ENCODE data around the gene FOXE1. TPM values are rescaled to one million over a fixed set of nuclear protein-coding genes. Genes with fewer than 3 reads are reported as not detected.
A peak's percentile ranks its signal among the peaks of the same experiment; 100 is the strongest.

FOXE1 gene
- total and polyA plus RNA-seq, 2 of the 4 experiments (the other 2 are of a cell fraction), result under 0.01 to 0.22 TPM

DNA sequence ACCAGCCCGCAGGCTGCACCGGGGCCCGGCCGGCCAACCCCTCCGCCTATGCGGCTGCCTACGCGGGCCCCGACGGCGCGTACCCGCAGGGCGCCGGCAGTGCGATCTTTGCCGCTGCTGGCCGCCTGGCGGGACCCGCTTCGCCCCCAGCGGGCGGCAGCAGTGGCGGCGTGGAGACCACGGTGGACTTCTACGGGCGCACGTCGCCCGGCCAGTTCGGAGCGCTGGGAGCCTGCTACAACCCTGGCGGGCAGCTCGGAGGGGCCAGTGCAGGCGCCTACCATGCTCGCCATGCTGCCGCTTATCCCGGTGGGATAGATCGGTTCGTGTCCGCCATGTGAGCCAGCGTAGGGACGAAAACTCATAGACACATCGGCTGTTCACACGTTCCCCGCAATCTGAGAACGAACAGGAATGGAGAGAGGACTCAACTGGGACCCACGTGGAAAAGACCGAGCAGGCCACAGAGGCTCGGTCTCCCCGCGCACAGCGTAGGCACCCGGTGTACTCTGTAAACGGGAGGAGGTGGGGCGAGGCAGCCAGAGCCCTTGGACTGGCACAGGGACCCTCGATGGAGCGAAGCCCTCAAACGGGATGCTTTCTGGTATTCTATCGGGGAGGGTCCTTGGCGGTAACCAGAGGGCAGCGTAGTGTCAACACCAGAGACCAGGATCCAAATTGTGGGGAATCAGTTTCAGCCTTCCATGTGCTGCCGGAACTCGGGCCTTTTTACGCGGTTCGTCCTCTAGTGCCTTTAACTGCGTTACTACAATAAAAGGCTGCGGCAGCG is 1.9 kb downstream of the FOXE1 start:
- CTCF ChIA-PET, result no interaction called here
- WGBS, 2 experiments (ENCODE audit: extremely low coverage in 2 of 2, insufficient read length in 1 of 2), result 7% methylated on average over 35 of the region's 71 CpGs; no CpG with 5 or more reads in 1 of the 2 experiments
- ATAC-seq (ENCODE audit: low read depth) (no peak), DNase-seq (no peak)
- intact Hi-C loops (cut with micrococcal nuclease), result no loop called here
- Histone ChIP-seq H3K9ac (ENCODE audit: low read depth, low read length) (no peak overlapping the region), H2AK5ac (ENCODE audit: low read depth, low read length) (no peak overlapping the region), H3K4ac (ENCODE audit: low read depth, low read length) (no peak overlapping the region), H2BK20ac (ENCODE audit: low read depth, low read length) (no peak overlapping the region), H2AK9ac (replicated peaks; ENCODE audit: low read depth, low read length, poor library complexity) (peak overlapping the region; percentile 44), H3K14ac (replicated peaks; ENCODE audit: low read depth, low read length) (no peak overlapping the region), H3K4me1 (ENCODE audit: control insufficient read depth, insufficient read depth, low read length) (0 out of 2 replicates have a peak, but pooled peaks cover 2% of the 10 kb centered on the region), H4K5ac (ENCODE audit: low read depth, low read length) (no peak overlapping the region), H3K79me1 (ENCODE audit: low read depth in 1 of 2, low read length in 2 of 2) (no peaks in the 10 kb centered on the region), H2BK120ac (ENCODE audit: low read depth, low read length) (no peak overlapping the region), H3K9me3 (ENCODE audit: control insufficient read depth, insufficient read depth, low read length) (peaks cover 28% of the 10 kb centered on the region), H2BK5ac (ENCODE audit: low read depth, low read length, poor library complexity, severe bottlenecking) (no peak overlapping the region), H3K23ac (ENCODE audit: low read depth, low read length) (peak overlapping the region; percentile 70; the same call in 1 of the 2 replicates), H3K4me3 (ENCODE audit: insufficient read depth, low read depth, low read length) (no peak overlapping the region), H3K36me3 (ENCODE audit: control insufficient read depth, insufficient read depth, low read length) (no peaks in the 10 kb centered on the region; the same call in 1 of the 2 replicates), H3K4me2 (ENCODE audit: low read depth, low read length) (no peak overlapping the region), H4K8ac (ENCODE audit: low read depth in 2 of 2, low read length in 2 of 2) (no peak overlapping the region), H3K18ac (ENCODE audit: low read depth, low read length) (no peak overlapping the region), H3K27ac (ENCODE audit: insufficient read depth, low read length) (no peak overlapping the region), H2AFZ (replicated peaks; ENCODE audit: low read length, poor library complexity) (no peak overlapping the region), H3K56ac (ENCODE audit: extremely low read depth, insufficient read depth, low read length) (no peak overlapping the region), H4K91ac (ENCODE audit: insufficient read depth, low read depth, low read length) (no peak overlapping the region), H3K27me3 (ENCODE audit: control insufficient read depth, insufficient read depth, low read length) (peaks cover 95% of the 10 kb centered on the region), H4K20me1 (ENCODE audit: insufficient read depth, low read length) (peaks cover 3% of the 10 kb centered on the region; the same call in 1 of the 2 replicates), H3K9me1 (ENCODE audit: insufficient read depth, low read length) (no peaks in the 10 kb centered on the region), H2BK15ac (ENCODE audit: low read depth, low read length) (no peak overlapping the region)
- BruUV-seq (replicated peaks), result no TSS peak
- POLR2A ChIA-PET (ENCODE audit: unreplicated experiment), result no interaction called here
- dilution Hi-C loops (cut with HindIII; ENCODE audit: low sequenced_read_pairs, unreplicated experiment), result no loop called here
- TF ChIP-seq POLR2A (IDR thresholded peaks at IDR 0.05; ENCODE audit: low read depth, low read length), result no peak
- TF ChIP-seq MXI1 (IDR thresholded peaks at IDR 0.05; ENCODE audit: borderline replicate concordance, low read depth, low read length), result no peak
- TF ChIP-seq, protein P1, sequence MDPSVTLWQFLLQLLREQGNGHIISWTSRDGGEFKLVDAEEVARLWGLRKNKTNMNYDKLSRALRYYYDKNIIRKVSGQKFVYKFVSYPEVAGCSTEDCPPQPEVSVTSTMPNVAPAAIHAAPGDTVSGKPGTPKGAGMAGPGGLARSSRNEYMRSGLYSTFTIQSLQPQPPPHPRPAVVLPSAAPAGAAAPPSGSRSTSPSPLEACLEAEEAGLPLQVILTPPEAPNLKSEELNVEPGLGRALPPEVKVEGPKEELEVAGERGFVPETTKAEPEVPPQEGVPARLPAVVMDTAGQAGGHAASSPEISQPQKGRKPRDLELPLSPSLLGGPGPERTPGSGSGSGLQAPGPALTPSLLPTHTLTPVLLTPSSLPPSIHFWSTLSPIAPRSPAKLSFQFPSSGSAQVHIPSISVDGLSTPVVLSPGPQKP (IDR thresholded peaks at IDR 0.05; ENCODE audit: borderline replicate concordance, low read depth, low read length), result no peak
- TF ChIP-seq, protein P2, sequence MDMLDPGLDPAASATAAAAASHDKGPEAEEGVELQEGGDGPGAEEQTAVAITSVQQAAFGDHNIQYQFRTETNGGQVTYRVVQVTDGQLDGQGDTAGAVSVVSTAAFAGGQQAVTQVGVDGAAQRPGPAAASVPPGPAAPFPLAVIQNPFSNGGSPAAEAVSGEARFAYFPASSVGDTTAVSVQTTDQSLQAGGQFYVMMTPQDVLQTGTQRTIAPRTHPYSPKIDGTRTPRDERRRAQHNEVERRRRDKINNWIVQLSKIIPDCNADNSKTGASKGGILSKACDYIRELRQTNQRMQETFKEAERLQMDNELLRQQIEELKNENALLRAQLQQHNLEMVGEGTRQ (IDR thresholded peaks at IDR 0.05; ENCODE audit: low read depth, low read length), result no peak
- TF ChIP-seq RCOR1 (IDR thresholded peaks at IDR 0.05; ENCODE audit: insufficient replicate concordance, low read length), result no peak
- no peak for TF ChIP-seq RFX5 (IDR thresholded peaks at IDR 0.05; ENCODE audit: low read depth, low read length)
- no peak for TF ChIP-seq BHLHE40 (IDR thresholded peaks at IDR 0.05; ENCODE audit: low read depth, low read length)
- TF ChIP-seq, protein P3, sequence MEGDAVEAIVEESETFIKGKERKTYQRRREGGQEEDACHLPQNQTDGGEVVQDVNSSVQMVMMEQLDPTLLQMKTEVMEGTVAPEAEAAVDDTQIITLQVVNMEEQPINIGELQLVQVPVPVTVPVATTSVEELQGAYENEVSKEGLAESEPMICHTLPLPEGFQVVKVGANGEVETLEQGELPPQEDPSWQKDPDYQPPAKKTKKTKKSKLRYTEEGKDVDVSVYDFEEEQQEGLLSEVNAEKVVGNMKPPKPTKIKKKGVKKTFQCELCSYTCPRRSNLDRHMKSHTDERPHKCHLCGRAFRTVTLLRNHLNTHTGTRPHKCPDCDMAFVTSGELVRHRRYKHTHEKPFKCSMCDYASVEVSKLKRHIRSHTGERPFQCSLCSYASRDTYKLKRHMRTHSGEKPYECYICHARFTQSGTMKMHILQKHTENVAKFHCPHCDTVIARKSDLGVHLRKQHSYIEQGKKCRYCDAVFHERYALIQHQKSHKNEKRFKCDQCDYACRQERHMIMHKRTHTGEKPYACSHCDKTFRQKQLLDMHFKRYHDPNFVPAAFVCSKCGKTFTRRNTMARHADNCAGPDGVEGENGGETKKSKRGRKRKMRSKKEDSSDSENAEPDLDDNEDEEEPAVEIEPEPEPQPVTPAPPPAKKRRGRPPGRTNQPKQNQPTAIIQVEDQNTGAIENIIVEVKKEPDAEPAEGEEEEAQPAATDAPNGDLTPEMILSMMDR (conservative IDR thresholded peaks at IDR 0.05; ENCODE audit: low read depth, low read length), result no peak
- no peak for TF ChIP-seq SMC3 (IDR thresholded peaks at IDR 0.05; ENCODE audit: low read depth, low read length)
- TF ChIP-seq NFE2L2 (IDR thresholded peaks at IDR 0.05; ENCODE audit: low read depth, low read length), result no peak
- no peak for TF ChIP-seq MAFK (IDR thresholded peaks at IDR 0.05; ENCODE audit: low read depth, low read length)
- TF ChIP-seq MAZ (IDR thresholded peaks at IDR 0.05; ENCODE audit: borderline replicate concordance, low read depth, low read length), result no peak
- TF ChIP-seq FOS (IDR thresholded peaks at IDR 0.05; ENCODE audit: low read depth, low read length), result no peak
- in situ Hi-C loops (cut with MboI; ENCODE audit: low sequenced_read_pairs), result no loop called here
